Gastroesophageal sphincter (tissue), 4 donors: ENCODE measurements around the gene ITPA. TPM values are rescaled to one million over a fixed set of nuclear protein-coding genes. Genes with fewer than 3 reads are reported as not detected.

Experiments used
- ATAC-seq: fragments of 150-250 bp; one replicate; pipeline ENCODE4 v1.9.1; 2016; ENCODE audit warnings: mild to moderate bottlenecking, moderate library complexity
- H3K27ac ChIP-seq, 4 donors: fragments of 200-600 bp; sonication (generic) in 3 of 4; 1 replicate in 3 of 4; 2 replicates in 1 of 4; pipeline ENCODE4 v1.5.1; 2016 to 2019
- H3K27me3 ChIP-seq: fragments of 200-600 bp; sonication (generic); one replicate; pipeline ENCODE4 v1.5.1; 2019
- H3K36me3 ChIP-seq, 2 donors: fragments of 200-600 bp; sonication (generic); one replicate each; pipeline ENCODE4 v1.5.1; 2019; ENCODE audit warnings: control low read depth in 1 of 2
- H3K4me1 ChIP-seq, 3 donors: fragments of 200-600 bp; sonication (generic); 1 replicate in 2 of 3; 2 replicates in 1 of 3; pipeline ENCODE4 v1.5.1; 2016 to 2019; ENCODE audit warnings: control low read depth in 2 of 3
- H3K4me3 ChIP-seq, 2 donors: fragments of 200-600 bp; sonication (generic); one replicate each; pipeline ENCODE4 v1.5.1; 2019; ENCODE audit warnings: mild to moderate bottlenecking in 1 of 2, moderate library complexity in 1 of 2
- H3K9me3 ChIP-seq, 3 donors: fragments of 200-600 bp; sonication (generic); one replicate each; pipeline ENCODE4 v1.5.1; 2017 to 2019; ENCODE audit warnings: control low read depth in 2 of 3
- EP300 ChIP-seq: sonication (generic); formaldehyde crosslinking; IDR thresholded peaks from one replicate; pipeline ENCODE4 v1.6.1; 2017; ENCODE audit warnings: antibody characterized with exemption, mild to moderate bottlenecking
- POLR2A ChIP-seq, 2 donors: fragments of 450-650 bp; IDR thresholded peaks; one replicate each; pipeline ENCODE4 v1.6.1; 2017; ENCODE audit warnings: antibody characterized with exemption in 2 of 2, mild to moderate bottlenecking in 2 of 2, moderate library complexity in 1 of 2
- POLR2AphosphoS5 ChIP-seq: sonication (generic); formaldehyde crosslinking; IDR thresholded peaks from one replicate; pipeline ENCODE4 v1.6.1; 2017; ENCODE audit warnings: antibody characterized with exemption
- WGBS, 2 donors: methylation state at CpG; one replicate each; pipeline ENCODE4 v1.1.5; 2018; ENCODE audit warnings: low coverage in 1 of 2; 5-methylcytosine and 5-hydroxymethylcytosine counted together
- total RNA-seq, 4 donors: library from RNA; depleted of rRNA; stranded (reverse); fragments of >200 nt; gene quantifications; one replicate each; pipeline ENCODE4 v1.1.0, GENCODE V29; 2016
- TF ChIP-seq, protein P1 (sequence below), 4 experiments: fragments of 200-600 bp in 2 of 4; fragments of 450-650 bp in 2 of 4; sonication (generic) in 1 of 4; IDR thresholded peaks; one replicate each; pipeline ENCODE4 v1.5.1; 2017 to 2019; ENCODE audit warnings: antibody characterized with exemption in 4 of 4, mild to moderate bottlenecking in 2 of 4, moderate library complexity in 2 of 4

ITPA gene
- total RNA-seq, 4 donors from 2014 or later, result 23.5 to 26.8 (median 25.2) TPM

- Histone ChIP-seq H3K9me3 (no peaks in the 10 kb centered on the region), H3K4me3 (no peak overlapping the region), H3K4me1 (no peaks in the 10 kb centered on the region), H3K27me3 (no peaks in the 10 kb centered on the region), H3K36me3 (peaks cover 0 to 98% of the 10 kb centered on the region in 2 donors), H3K27ac (no peak overlapping the region)
- TF ChIP-seq POLR2A (IDR thresholded peaks at IDR 0.05) (no peak), POLR2AphosphoS5 (no peak), EP300 (no peak)
- TF ChIP-seq, protein P1, sequence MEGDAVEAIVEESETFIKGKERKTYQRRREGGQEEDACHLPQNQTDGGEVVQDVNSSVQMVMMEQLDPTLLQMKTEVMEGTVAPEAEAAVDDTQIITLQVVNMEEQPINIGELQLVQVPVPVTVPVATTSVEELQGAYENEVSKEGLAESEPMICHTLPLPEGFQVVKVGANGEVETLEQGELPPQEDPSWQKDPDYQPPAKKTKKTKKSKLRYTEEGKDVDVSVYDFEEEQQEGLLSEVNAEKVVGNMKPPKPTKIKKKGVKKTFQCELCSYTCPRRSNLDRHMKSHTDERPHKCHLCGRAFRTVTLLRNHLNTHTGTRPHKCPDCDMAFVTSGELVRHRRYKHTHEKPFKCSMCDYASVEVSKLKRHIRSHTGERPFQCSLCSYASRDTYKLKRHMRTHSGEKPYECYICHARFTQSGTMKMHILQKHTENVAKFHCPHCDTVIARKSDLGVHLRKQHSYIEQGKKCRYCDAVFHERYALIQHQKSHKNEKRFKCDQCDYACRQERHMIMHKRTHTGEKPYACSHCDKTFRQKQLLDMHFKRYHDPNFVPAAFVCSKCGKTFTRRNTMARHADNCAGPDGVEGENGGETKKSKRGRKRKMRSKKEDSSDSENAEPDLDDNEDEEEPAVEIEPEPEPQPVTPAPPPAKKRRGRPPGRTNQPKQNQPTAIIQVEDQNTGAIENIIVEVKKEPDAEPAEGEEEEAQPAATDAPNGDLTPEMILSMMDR (IDR thresholded peaks at IDR 0.05), result no peak
- no peak for ATAC-seq
Observed at GRCh38 chr20:3262566-3262965, 53.3 kb downstream of the ITPA start.

GRCh38 chr20:3270051-3270450, 60.8 kb downstream of the ITPA start:
- 85% methylated on average over 3 of the region's 4 CpGs; no CpG with 5 or more reads in 1 of the 2 donors for WGBS, 2 donors
- Histone ChIP-seq H3K27ac (no peak overlapping the region), H3K4me1 (no peaks in the 10 kb centered on the region), H3K36me3 (peaks cover 0 to 96% of the 10 kb centered on the region in 2 donors), H3K27me3 (no peaks in the 10 kb centered on the region), H3K4me3 (no peak overlapping the region), H3K9me3 (no peaks in the 10 kb centered on the region)
- no peak for ATAC-seq
- no peak for TF ChIP-seq EP300
- no peak for TF ChIP-seq POLR2A (IDR thresholded peaks at IDR 0.05)
- TF ChIP-seq, protein P1 (IDR thresholded peaks at IDR 0.05), result no peak
- TF ChIP-seq POLR2AphosphoS5, result no peak

- no peaks in the 10 kb centered on the region for H3K9me3 ChIP-seq
- TF ChIP-seq POLR2A (IDR thresholded peaks at IDR 0.05), result no peak
- TF ChIP-seq POLR2AphosphoS5, result no peak
- no peak for TF ChIP-seq EP300
- TF ChIP-seq, protein P1 (IDR thresholded peaks at IDR 0.05), result no peak
- 97 to 100% methylated on average over 2 to 3 of the region's 4 CpGs for WGBS, 2 donors
Observed at GRCh38 chr20:3273371-3273770, 64.1 kb downstream of the ITPA start.

More at GRCh38 chr20:3273371-3273770, 64.1 kb downstream of the ITPA start:
- H3K36me3 ChIP-seq, result peaks cover 0 to 97% of the 10 kb centered on the region in 2 donors
- no peaks in the 10 kb centered on the region for H3K4me1 ChIP-seq
- H3K27ac ChIP-seq, result no peak overlapping the region
- no peak for ATAC-seq
- no peak overlapping the region for H3K4me3 ChIP-seq
- no peaks in the 10 kb centered on the region for H3K27me3 ChIP-seq

Other genes starting within 250 kb of the ITPA start
- under 1 TPM in 1 of 4 donors, not detected in 3; 0.54 TPM for gene GNRH2, start 165.9 kb upstream of the ITPA start, total RNA-seq
- 10 to 100 TPM; 67.3 to 80.8 (median 72.7) TPM for gene MRPS26, start 163.4 kb upstream of the ITPA start, total RNA-seq
- gene OXT, start 137.9 kb upstream of the ITPA start, total RNA-seq, result not detected
- not detected for gene AVP, start 124.8 kb upstream of the ITPA start, total RNA-seq
- 10 to 100 TPM; 13.5 to 19.0 (median 17.4) TPM for gene FASTKD5, start 49.6 kb upstream of the ITPA start, total RNA-seq
- gene UBOX5, start 49.6 kb upstream of the ITPA start, total RNA-seq, result 10 to 100 TPM in 1 of 4 donors, 1 to 10 TPM in 3; 4.8 to 10.5 (median 8.4) TPM
- gene LZTS3, start 35.9 kb upstream of the ITPA start, total RNA-seq, result 10 to 100 TPM; 11.3 to 17.0 (median 12.2) TPM
- gene DDRGK1, start 4.8 kb upstream of the ITPA start, total RNA-seq, result 10 to 100 TPM; 62.0 to 82.5 (median 69.8) TPM
- 1 to 10 TPM in 1 of 4 donors, under 1 TPM in 2, not detected in 1; 0.31 to 3.3 (median 0.62) TPM for gene SLC4A11, start 29.7 kb downstream of the ITPA start, total RNA-seq
- 10 to 100 TPM; 30.3 to 59.4 (median 35.9) TPM for gene DNAAF9, start 198.2 kb downstream of the ITPA start, total RNA-seq